Esophagus squamous epithelium (tissue), 5 donors: ENCODE measurements around the gene MYO16. TPM values are rescaled to one million over a fixed set of nuclear protein-coding genes. Genes with fewer than 3 reads are reported as not detected.
"Not testable (repeated sequence)": the region's sequence is repeated elsewhere in the genome, so short reads cannot be mapped to it uniquely, and the experiment has no call there.

Source experiments
- DNase-seq: peaks from one replicate; lab custom pipeline; 2025; lab: John Stamatoyannopoulos, UW
- H3K27ac ChIP-seq, 4 donors: fragments of 200-600 bp; sonication (generic); one replicate each; pipeline ENCODE4 v1.5.1; 2016 to 2019; ENCODE audit warnings: mild to moderate bottlenecking in 1 of 4
- H3K27me3 ChIP-seq, 4 donors: fragments of 200-600 bp; sonication (generic); 1 replicate in 3 of 4; 2 replicates in 1 of 4; pipeline versions ENCODE4 v1.5.1 to v1.6.0; 2017 to 2021; ENCODE audit warnings: antibody characterized with exemption in 1 of 4
- H3K36me3 ChIP-seq, 3 donors: fragments of 200-600 bp; sonication (generic); one replicate each; pipeline ENCODE4 v1.5.1; 2016 to 2019
- H3K4me1 ChIP-seq, 3 donors: fragments of 200-600 bp; sonication (generic); one replicate each; pipeline ENCODE4 v1.5.1; 2017 to 2019
- H3K4me3 ChIP-seq, 4 donors: fragments of 200-600 bp; sonication (generic); 1 replicate in 3 of 4; 2 replicates in 1 of 4; pipeline ENCODE4 v1.5.1; 2016 to 2019; ENCODE audit warnings: mild to moderate bottlenecking in 2 of 4, moderate library complexity in 1 of 4
- H3K9me3 ChIP-seq, 3 donors: fragments of 200-600 bp; sonication (generic); one replicate each; pipeline ENCODE4 v1.5.1; 2016 to 2019
- CTCF ChIP-seq, 6 experiments: fragments of 450-650 bp in 4 of 6; fragments of 200-600 bp in 2 of 6; sonication (generic) in 2 of 6; IDR thresholded peaks; one replicate each; pipeline ENCODE4 v1.5.1; 2016 to 2019; ENCODE audit warnings: antibody characterized with exemption in 6 of 6, mild to moderate bottlenecking in 4 of 6, moderate library complexity in 4 of 6
- POLR2A ChIP-seq, 4 donors: fragments of 450-650 bp; IDR thresholded peaks; one replicate each; pipeline ENCODE4 v1.6.1; 2017; ENCODE audit warnings: antibody characterized with exemption in 4 of 4, mild to moderate bottlenecking in 4 of 4, moderate library complexity in 3 of 4
- WGBS, 2 donors: methylation state at CpG; one replicate each; pipeline ENCODE4 v1.1.5; 2018; 5-methylcytosine and 5-hydroxymethylcytosine counted together
- intact Hi-C: fragments of 100-400 bp; cut with DNase I; formaldehyde crosslinking; loops from one replicate; pipeline ENCODE4 v1.15.0; 2022
- total RNA-seq, 4 donors: library from RNA; depleted of rRNA; stranded (reverse); fragments of >200 nt; gene quantifications; one replicate each; pipeline ENCODE4 v1.1.0, GENCODE V29; 2016
- donor health status: DM: yes; HTN: yes; CAD: no.

MYO16 gene
- total RNA-seq, 4 donors from 2014 or later, result 0.09 to 2.1 TPM; not detected in 2

DNA sequence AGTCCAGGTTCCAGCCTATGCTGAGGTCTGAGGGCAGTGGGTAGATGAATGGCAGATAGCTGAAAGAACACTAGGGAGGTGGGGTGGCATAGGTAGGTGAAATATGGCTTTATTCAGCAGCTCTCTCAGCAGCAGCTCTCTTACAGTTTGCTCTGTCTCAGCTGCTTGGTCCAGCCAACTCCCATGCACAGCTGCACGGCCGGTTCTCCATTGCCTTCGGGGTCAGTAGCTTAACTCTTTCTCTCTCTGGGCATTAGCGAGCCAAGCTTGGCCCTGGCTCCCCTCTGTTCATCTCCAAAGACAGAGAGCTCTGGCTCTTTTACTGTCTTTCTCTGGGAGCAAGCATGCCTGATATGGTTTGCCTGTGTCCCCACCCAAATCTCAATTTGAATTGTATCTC, 151.9 kb downstream of the MYO16 start:
- no peak for TF ChIP-seq CTCF (IDR thresholded peaks at IDR 0.05)
- no peak for TF ChIP-seq POLR2A (IDR thresholded peaks at IDR 0.05)
- no peaks in the 10 kb centered on the region for H3K4me1 ChIP-seq
- H3K36me3 ChIP-seq, result no peaks in the 10 kb centered on the region

GRCh38 chr13:108782480-108782879, 153.1 kb downstream of the MYO16 start:
- H3K9me3 ChIP-seq, H3K27ac ChIP-seq, H3K4me3 ChIP-seq, H3K36me3 ChIP-seq, H3K27me3 ChIP-seq, H3K4me1 ChIP-seq, DNase-seq, intact Hi-C loops: not testable (repeated sequence)
- WGBS, 2 donors, result 66 to 74% methylated on average over 2 of the region's 2 CpGs

More for the DNA sequence above, 151.9 kb downstream of the MYO16 start:
- Histone ChIP-seq H3K4me3 (no peak overlapping the region), H3K27me3 (no peaks in the 10 kb centered on the region), H3K27ac (no peak overlapping the region), H3K9me3 (no peaks in the 10 kb centered on the region)
- 60% methylated on average over 4 of the region's 4 CpGs; no CpG with 5 or more reads in 1 of the 2 donors for WGBS, 2 donors
- intact Hi-C loops, result no loop called here
- no peak for DNase-seq

- WGBS, 2 donors, result 56 to 67% methylated on average over 3 of the region's 3 CpGs
- no peaks in the 10 kb centered on the region for H3K36me3 ChIP-seq
- H3K9me3 ChIP-seq, result no peaks in the 10 kb centered on the region
- TF ChIP-seq POLR2A (IDR thresholded peaks at IDR 0.05) (no peak), CTCF (IDR thresholded peaks at IDR 0.05) (no peak)
- H3K4me1 ChIP-seq, result no peaks in the 10 kb centered on the region
- H3K27ac ChIP-seq, result no peak overlapping the region
- intact Hi-C loops, result no loop called here
- no peak for DNase-seq
- no peak overlapping the region for H3K4me3 ChIP-seq
- H3K27me3 ChIP-seq, result no peaks in the 10 kb centered on the region
Measured at GRCh38 chr13:108785844-108786243, 156.4 kb downstream of the MYO16 start.

- no peaks in the 10 kb centered on the region for H3K9me3 ChIP-seq
- DNase-seq, result no peak
- WGBS, 2 donors, result 49 to 55% methylated on average over 11 of the region's 11 CpGs
Measured at GRCh38 chr13:108786456-108787200, 157.2 kb downstream of the MYO16 start.

GRCh38 chr13:108787700-108788414, 158.4 kb downstream of the MYO16 start:
- TF ChIP-seq CTCF (IDR thresholded peaks at IDR 0.05) (no peak), POLR2A (IDR thresholded peaks at IDR 0.05) (no peak)
- no peaks in the 10 kb centered on the region for H3K27me3 ChIP-seq

More at GRCh38 chr13:108786456-108787200, 157.2 kb downstream of the MYO16 start:
- Histone ChIP-seq H3K4me3 (no peak overlapping the region), H3K27ac (no peak overlapping the region), H3K4me1 (no peaks in the 10 kb centered on the region), H3K36me3 (no peaks in the 10 kb centered on the region), H3K27me3 (no peaks in the 10 kb centered on the region)
- intact Hi-C loops, result no loop called here
- TF ChIP-seq POLR2A (IDR thresholded peaks at IDR 0.05) (no peak), CTCF (IDR thresholded peaks at IDR 0.05) (no peak)

More at GRCh38 chr13:108787700-108788414, 158.4 kb downstream of the MYO16 start:
- DNase-seq, result no peak
- 67 to 71% methylated on average over 14 of the region's 14 CpGs for WGBS, 2 donors
- Histone ChIP-seq H3K4me1 (no peaks in the 10 kb centered on the region), H3K9me3 (no peaks in the 10 kb centered on the region), H3K36me3 (no peaks in the 10 kb centered on the region), H3K4me3 (no peak overlapping the region), H3K27ac (no peak overlapping the region)
- intact Hi-C loops, result no loop called here
